ENCODE measurements around the gene BET1.
"Not testable (repeated sequence)": the region's sequence is repeated elsewhere in the genome, so short reads cannot be mapped to it uniquely, and the experiment has no call there.

BET1 gene

GRCh38 chr7:94028768-94029167, 24.6 kb upstream of the BET1 start:
- no peaks in the 10 kb centered on the region for H3K27me3 ChIP-seq
- TF ChIP-seq Cebpa-rat (IDR thresholded peaks at IDR 0.05), result no peak
- peak overlapping the region in 2 of 11 experiments; percentile 34 to 44; a peak in 2 of 22 replicates for H3K9ac ChIP-seq
- peak overlapping the region in 7 of 11 experiments; percentile 45 to 81 (median 60); a peak in 14 of 22 replicates for H3K4me2 ChIP-seq
- H3K9me3 ChIP-seq (replicated peaks in 1 of 11), result peaks cover 0 to 12% (median 0%) of the 10 kb centered on the region in 11 experiments; a peak in 2 of 22 replicates
- no peaks in the 10 kb centered on the region for H4K20me1 ChIP-seq
- peak overlapping the region in 9 of 11 experiments; percentile 3 to 72 (median 22); a peak in 11 of 22 replicates for H3K27ac ChIP-seq
- H3K4me1 ChIP-seq, result peaks cover 0 to 41% (median 19%) of the 10 kb centered on the region in 10 experiments; a peak in 17 of 20 replicates
- no peak overlapping the region for H3K4me3 ChIP-seq
- no peaks in the 10 kb centered on the region for H3K36me3 ChIP-seq

DNA sequence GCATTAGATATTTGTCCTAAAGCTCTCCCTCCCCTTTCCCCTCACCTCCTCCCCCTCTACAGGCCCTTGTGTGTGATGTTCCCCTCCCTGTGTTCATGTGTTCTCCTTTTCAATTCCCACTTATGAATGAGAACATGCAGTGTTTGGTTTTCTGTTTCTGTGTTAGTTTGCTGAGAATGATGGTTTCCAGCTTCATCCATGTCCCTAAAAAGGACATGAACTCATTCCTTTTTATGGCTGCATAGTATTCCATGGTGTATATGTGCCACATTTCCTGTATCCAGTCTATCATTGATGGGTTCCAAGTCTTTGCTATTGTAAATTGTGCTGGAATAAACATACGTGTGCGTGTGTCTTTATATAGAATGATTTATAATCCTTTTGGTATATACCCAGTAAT, 22.5 kb upstream of the BET1 start:
- H3K36me3 ChIP-seq, H4K20me1 ChIP-seq, H3K27me3 ChIP-seq, H3K9ac ChIP-seq, H3K4me3 ChIP-seq, H3K27ac ChIP-seq, H3K4me2 ChIP-seq: not testable (repeated sequence)
- H3K4me1 ChIP-seq, result peaks cover 6 to 54% (median 25%) of the 10 kb centered on the region in 10 experiments; a peak in 18 of 20 replicates
- peaks cover 0 to 31% (median 0%) of the 10 kb centered on the region in 11 experiments; a peak in 5 of 22 replicates for H3K9me3 ChIP-seq (replicated peaks in 1 of 11)

- Histone ChIP-seq H3K9ac (no peak overlapping the region), H3K36me3 (no peaks in the 10 kb centered on the region), H3K4me2 (peak overlapping the region in 8 of 11 experiments; percentile 2 to 46 (median 26); a peak in 9 of 22 replicates), H4K20me1 (no peaks in the 10 kb centered on the region), H3K27me3 (no peaks in the 10 kb centered on the region), H3K27ac (peak overlapping the region in 4 of 11 experiments; percentile 2 to 58 (median 34); a peak in 5 of 22 replicates), H3K4me3 (no peak overlapping the region), H3K4me1 (peaks cover 0 to 20% (median 6%) of the 10 kb centered on the region in 10 experiments; a peak in 11 of 20 replicates), H3K9me3 (replicated peaks in 1 of 11) (peaks cover 0 to 38% (median 0%) of the 10 kb centered on the region in 11 experiments; a peak in 5 of 22 replicates)
- no peak for TF ChIP-seq Cebpa-rat (IDR thresholded peaks at IDR 0.05)
These were observed 18.4 kb upstream of the BET1 start for GRCh38 chr7:94022550-94022949.

- Histone ChIP-seq H3K36me3 (no peaks in the 10 kb centered on the region), H3K4me3 (no peak overlapping the region), H3K4me2 (no peak overlapping the region), H4K20me1 (no peaks in the 10 kb centered on the region), H3K4me1 (no peaks in the 10 kb centered on the region), H3K9me3 (replicated peaks in 1 of 11) (peaks cover 5 to 19% (median 5%) of the 10 kb centered on the region in 11 experiments), H3K9ac (no peak overlapping the region), H3K27me3 (no peaks in the 10 kb centered on the region), H3K27ac (no peak overlapping the region)
- no peak for TF ChIP-seq Cebpa-rat (IDR thresholded peaks at IDR 0.05)
These were observed 12.6 kb upstream of the BET1 start for GRCh38 chr7:94016786-94017185.

GRCh38 chr7:94015538-94015937, 11.4 kb upstream of the BET1 start:
- no peaks in the 10 kb centered on the region for H3K4me1 ChIP-seq

GRCh38 chr7:94012746-94013145, 8.6 kb upstream of the BET1 start:
- H3K36me3 ChIP-seq, result no peaks in the 10 kb centered on the region
- TF ChIP-seq Cebpa-rat (IDR thresholded peaks at IDR 0.05), result no peak

More at GRCh38 chr7:94015538-94015937, 11.4 kb upstream of the BET1 start:
- Histone ChIP-seq H3K4me3 (no peak overlapping the region), H3K27ac (no peak overlapping the region), H3K4me2 (no peak overlapping the region), H3K9me3 (replicated peaks in 1 of 11) (peaks cover 8 to 21% (median 11%) of the 10 kb centered on the region in 11 experiments), H4K20me1 (no peaks in the 10 kb centered on the region), H3K27me3 (no peaks in the 10 kb centered on the region), H3K36me3 (no peaks in the 10 kb centered on the region), H3K9ac (no peak overlapping the region)
- no peak for TF ChIP-seq Cebpa-rat (IDR thresholded peaks at IDR 0.05)

GRCh38 chr7:94011714-94012353, 7.7 kb upstream of the BET1 start:
- H3K27me3 ChIP-seq, result no peaks in the 10 kb centered on the region
- TF ChIP-seq Cebpa-rat (IDR thresholded peaks at IDR 0.05), result no peak
- H3K9me3 ChIP-seq (replicated peaks in 1 of 11), result peaks cover 8 to 16% (median 11%) of the 10 kb centered on the region in 11 experiments
- no peaks in the 10 kb centered on the region for H4K20me1 ChIP-seq
- no peak overlapping the region for H3K27ac ChIP-seq
- H3K4me2 ChIP-seq, result no peak overlapping the region
- no peaks in the 10 kb centered on the region for H3K36me3 ChIP-seq
- H3K4me1 ChIP-seq, result no peaks in the 10 kb centered on the region
- no peak overlapping the region for H3K9ac ChIP-seq
- no peak overlapping the region for H3K4me3 ChIP-seq

More at GRCh38 chr7:94012746-94013145, 8.6 kb upstream of the BET1 start:
- Histone ChIP-seq H3K4me2 (no peak overlapping the region), H3K9me3 (replicated peaks in 1 of 11) (peaks cover 8 to 16% (median 11%) of the 10 kb centered on the region in 11 experiments), H3K27me3 (no peaks in the 10 kb centered on the region), H3K9ac (no peak overlapping the region), H4K20me1 (no peaks in the 10 kb centered on the region), H3K4me3 (no peak overlapping the region), H3K27ac (no peak overlapping the region), H3K4me1 (no peaks in the 10 kb centered on the region)

DNA sequence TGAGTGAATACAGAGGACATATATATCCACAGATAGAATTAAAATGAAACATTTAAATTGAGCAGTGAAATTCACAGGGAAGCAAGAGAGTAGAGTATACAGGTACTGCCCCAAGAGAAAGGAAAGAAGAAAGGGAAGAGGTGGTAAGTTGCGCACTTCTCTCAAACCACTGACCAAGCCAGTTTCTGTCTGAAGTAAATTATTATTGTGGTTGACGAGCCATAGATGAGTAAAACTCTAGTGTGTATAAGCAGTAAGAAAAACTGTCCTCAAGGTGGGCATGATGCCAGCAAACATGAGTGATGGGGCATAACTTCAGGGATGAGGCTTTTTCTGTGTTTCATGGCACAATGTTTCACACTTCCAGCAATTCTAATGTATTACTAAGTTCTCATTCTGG, 4.4 kb upstream of the BET1 start:
- Histone ChIP-seq H3K4me1 (peaks cover under 1 to 7% (median 5%) of the 10 kb centered on the region in 10 experiments; a peak in 9 of 20 replicates), H3K4me2 (no peak overlapping the region), H4K20me1 (no peaks in the 10 kb centered on the region), H3K9me3 (replicated peaks in 1 of 11) (peaks cover 8 to 16% (median 11%) of the 10 kb centered on the region in 11 experiments), H3K4me3 (no peak overlapping the region), H3K9ac (no peak overlapping the region), H3K27ac (no peak overlapping the region), H3K27me3 (no peaks in the 10 kb centered on the region), H3K36me3 (no peaks in the 10 kb centered on the region)
- TF ChIP-seq Cebpa-rat (IDR thresholded peaks at IDR 0.05), result no peak

DNA sequence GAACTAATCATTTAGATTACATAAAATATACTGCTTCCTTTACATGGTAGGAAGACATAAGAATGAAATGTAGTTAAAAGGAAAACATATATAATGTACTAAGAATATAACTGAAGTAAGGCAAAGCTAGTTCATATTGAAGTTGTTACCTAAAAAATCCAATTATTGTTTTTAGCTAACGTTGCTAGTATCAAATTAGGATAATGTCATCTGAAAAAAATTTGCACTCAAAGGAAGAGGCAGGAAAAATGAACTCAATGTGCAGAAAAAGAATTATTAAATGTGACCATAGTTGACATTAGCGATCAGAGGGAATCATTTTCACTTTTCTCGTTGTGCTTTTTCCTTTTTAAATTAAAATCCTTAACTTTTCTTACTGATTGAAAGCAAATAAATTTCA, 1.6 kb upstream of the BET1 start:
- H3K9me3 ChIP-seq (replicated peaks in 1 of 11), result no peaks in the 10 kb centered on the region
- H3K27me3 ChIP-seq, result no peaks in the 10 kb centered on the region
- H4K20me1 ChIP-seq, result no peaks in the 10 kb centered on the region
- H3K4me1 ChIP-seq, result peaks cover 9 to 28% (median 18%) of the 10 kb centered on the region in 10 experiments; a peak in 18 of 20 replicates
- H3K27ac ChIP-seq, result no peak overlapping the region
- H3K4me2 ChIP-seq, result no peak overlapping the region
- no peak for TF ChIP-seq Cebpa-rat (IDR thresholded peaks at IDR 0.05)
- H3K9ac ChIP-seq, result no peak overlapping the region
- no peak overlapping the region for H3K4me3 ChIP-seq
- peaks cover 0 to 7% (median 0%) of the 10 kb centered on the region in 11 experiments; a peak in 3 of 22 replicates for H3K36me3 ChIP-seq
